Superior temporal gyrus (tissue), 1 donor: ENCODE measurements around the gene IRF2BPL.

Experiments
- DNase-seq: peaks from one replicate; pipeline ENCODE4 v3.0.0-alpha.2; 2016; ENCODE audit errors: extremely low spot score

The IRF2BPL gene

GRCh38 chr14:77028384-77029231 is at the start of gene IRF2BPL:
Gene IRF2BPL, minus strand, starts transcription at chr14:77028708. Its CDS starts 916 bp downstream, at chr14:77027792.
- peak; percentile 98 for DNase-seq

GRCh38 chr14:77077040-77077439 is 48.5 kb upstream of the IRF2BPL start:
- DNase-seq = no peak

DNA sequence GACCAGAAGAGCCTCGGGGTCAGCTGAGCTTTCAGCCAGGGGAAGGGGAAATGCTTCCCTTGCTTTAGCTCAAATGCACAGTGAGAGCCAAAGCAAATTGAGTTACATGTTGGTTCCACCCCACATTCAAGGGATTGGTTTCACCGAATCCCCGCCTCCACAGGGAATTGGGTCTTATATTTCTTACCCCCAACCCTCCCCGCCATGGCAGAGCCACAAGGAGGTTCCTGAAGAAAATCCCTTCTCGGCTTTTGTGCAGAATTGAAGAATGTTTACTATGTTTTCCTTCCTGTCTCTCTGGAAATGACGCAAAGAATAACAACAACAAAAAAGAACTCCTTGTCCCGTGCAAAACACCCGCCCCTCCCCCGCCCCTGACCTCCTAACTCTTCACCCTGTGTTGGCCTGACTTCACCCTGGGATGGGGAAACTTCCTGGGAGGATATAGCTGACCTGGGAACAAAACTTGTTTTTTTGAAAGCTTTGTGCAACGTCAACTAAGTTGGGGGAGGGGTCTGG is 47.7 kb upstream of the IRF2BPL start:
- no peak for DNase-seq

- DNase-seq = no peak
Measured at GRCh38 chr14:77074969-77075368, 46.5 kb upstream of the IRF2BPL start.

DNA sequence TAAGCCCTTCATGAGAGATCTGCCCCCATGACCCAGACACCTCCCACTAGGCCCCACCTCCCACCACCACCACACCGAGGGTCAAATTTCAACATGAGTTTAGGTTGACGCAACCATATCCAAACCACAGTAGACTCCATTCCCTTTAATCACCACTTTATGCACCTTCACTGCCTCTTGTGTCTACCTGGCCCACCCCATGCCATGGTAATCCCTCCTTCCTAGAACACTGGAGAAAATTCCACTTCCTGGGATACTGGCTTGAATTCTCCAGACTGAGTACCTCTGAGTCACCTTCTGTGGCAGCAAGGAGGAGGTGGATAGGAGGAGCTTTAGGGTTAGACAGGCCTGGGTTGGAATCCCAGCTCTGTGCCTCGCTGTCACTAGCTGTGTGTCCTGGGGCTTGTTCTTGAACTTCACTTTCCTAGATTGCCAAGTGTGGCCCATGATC is 43.5 kb upstream of the IRF2BPL start:
- no peak for DNase-seq

GRCh38 chr14:77069551-77069950 is 41.0 kb upstream of the IRF2BPL start:
- no peak for DNase-seq

DNA sequence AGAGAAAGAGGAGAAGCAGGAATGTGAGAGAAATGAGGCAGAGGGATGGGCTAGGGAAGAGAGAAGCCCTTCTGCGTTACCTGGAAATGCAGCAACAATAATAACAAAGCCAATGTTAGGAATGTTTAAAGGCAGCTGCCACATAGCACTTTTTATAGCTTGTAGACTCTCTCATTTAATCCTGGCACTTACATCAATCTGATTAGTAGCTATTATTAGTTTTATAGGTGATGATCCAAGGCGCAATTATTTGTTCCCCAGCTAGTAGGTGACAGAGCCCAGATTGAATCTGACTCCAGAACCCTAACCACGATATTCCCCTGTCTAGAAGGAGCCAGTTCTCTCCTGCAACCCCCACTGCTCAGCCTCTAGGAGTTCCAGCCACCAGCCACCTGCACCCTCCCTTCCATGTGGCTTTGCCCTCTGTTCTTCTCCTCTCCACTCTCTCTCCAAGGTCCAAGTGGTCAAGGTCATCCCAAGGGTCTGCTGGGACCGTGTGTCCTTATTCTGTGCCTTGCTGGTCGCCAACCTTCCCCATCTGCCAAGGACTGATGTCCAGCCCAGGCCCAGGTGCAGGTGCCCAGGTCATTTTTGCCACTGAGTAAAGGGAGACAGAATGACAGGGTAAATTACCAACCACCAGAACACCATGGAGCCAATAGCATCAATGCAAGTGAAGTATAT is 40.2 kb upstream of the IRF2BPL start:
- DNase-seq = no peak

- peak; percentile 85 for DNase-seq
Measured at GRCh38 chr14:77067632-77068516, 39.4 kb upstream of the IRF2BPL start.

GRCh38 chr14:77066578-77067172 is 38.2 kb upstream of the IRF2BPL start:
- no peak for DNase-seq

- DNase-seq = no peak
Measured at GRCh38 chr14:77065851-77066577, 37.5 kb upstream of the IRF2BPL start.

DNA sequence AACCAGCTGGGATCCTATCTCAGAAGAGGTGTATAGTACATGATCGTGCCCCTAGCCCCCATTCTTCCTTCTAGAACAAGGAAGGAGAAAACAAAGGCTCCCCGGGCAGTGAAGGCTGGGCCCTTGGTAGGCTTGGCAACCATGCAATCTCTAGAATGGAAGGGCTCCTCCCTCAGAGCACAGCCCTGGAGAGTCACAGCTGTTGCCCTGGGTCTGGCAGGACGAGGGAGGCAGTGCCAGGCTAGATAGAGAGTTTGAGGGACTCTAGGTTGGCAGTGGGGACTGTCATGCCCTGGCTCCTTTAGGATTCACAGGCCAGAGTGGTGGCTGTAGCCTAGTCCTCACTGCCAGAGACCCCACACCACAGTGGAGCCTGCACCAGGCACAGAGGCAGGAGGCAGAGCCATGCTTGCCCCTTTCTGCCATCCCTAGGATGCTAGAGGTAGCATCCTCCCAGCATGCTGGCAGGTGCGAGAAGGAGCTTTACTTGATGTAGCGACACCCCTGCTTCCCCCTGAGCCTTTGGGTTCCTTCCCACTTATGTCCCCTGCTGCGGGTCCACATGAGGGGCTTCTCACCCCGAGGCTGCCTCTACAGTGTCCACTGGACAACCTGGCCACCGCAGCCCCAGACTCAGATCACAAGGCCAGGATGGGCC is 36.1 kb upstream of the IRF2BPL start:
- DNase-seq = no peak

- DNase-seq = peak; percentile 81
Measured at GRCh38 chr14:77063571-77064171, 35.2 kb upstream of the IRF2BPL start.

GRCh38 chr14:77062261-77062660 is 33.8 kb upstream of the IRF2BPL start:
- no peak for DNase-seq

GRCh38 chr14:77061630-77062257 is 33.2 kb upstream of the IRF2BPL start:
- no peak for DNase-seq

DNA sequence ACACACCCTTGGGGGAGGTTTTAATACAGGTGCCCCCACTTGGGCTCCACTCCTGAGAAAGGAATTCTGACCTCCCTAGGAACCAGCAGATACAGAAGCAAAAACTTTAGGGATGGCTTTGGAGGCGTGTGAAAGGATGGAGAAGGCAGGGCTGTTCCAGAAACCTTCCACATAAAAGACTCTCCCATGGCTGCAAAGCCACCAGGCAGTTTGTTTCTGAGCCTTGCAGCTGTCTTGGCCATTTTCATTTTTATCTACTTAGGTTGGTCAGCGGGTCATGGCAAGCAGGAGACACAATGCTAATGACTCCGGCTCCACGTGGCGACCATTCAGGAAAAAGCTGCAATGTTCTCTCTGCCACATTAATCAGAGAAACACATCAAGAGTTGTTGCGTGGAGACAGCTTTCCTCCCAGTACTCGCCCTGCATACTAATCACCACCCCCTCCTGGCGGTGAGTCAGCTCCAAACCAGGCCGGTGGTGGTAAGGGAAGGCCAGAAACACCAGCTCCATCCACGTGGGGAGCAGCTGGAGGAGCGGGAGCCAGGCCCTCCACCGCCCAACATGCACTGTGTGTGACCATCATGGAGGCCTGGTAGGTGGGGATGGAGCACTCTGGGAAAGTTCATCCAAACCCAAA is 30.9 kb upstream of the IRF2BPL start:
- DNase-seq = peak; percentile 84

DNA sequence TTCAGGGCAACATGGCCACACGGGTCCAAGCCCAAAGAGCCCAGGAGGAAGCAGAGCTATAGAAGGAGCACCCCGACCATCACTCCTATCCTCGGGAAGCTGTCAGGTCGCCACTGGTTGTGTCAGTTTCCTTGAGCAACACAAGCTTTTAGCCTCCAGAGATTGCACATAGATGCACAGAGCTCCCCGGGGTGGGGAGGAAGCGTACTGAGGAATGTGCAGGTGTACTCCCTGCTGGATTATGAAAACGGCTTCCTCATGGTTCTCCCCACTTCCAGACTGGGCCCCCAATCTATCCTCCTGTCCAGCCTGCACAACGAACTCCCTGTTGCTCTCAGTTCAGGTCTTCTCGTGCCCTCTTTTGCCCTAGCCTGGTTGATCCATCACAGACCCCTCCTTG is 30.3 kb upstream of the IRF2BPL start:
- DNase-seq = no peak

- DNase-seq = no peak
Measured at GRCh38 chr14:77058117-77058516, 29.6 kb upstream of the IRF2BPL start.

DNA sequence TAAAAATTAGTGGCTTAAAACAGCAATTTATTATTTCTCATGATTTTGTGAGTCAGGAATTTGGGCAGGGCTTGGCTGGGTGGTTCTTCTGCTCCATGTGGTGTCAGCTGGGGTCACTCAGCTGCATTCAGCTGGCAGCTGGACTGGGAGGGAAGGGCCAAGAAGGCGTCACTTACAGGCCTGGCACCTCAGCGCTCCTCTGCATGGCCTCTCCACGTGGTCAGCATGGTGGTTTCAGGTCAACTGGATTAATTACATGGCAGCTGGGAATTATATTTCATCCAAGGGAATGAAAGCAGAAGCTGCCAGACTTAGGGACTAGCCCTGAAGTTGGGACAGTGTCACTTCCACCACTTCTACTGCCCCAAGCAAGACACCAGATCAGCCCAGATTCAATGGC is 27.5 kb upstream of the IRF2BPL start:
- no peak for DNase-seq

- peak; percentile 73 for DNase-seq
Measured at GRCh38 chr14:77055306-77055705, 26.8 kb upstream of the IRF2BPL start.
